Epithelial cell of proximal tubule (primary cell): ENCODE data around the gene TTYH3. TPM values are rescaled to one million over a fixed set of nuclear protein-coding genes. Genes with fewer than 3 reads are reported as not detected.
A peak's percentile ranks its signal among the peaks of the same experiment; 100 is the strongest.

ENCODE experiments used
- DNase-seq: peaks from one replicate; pipeline ENCODE4 v3.0.0-alpha.2; 2011; ENCODE audit warnings: low read depth
- H3K4me3 ChIP-seq: 2 replicates; pipeline ENCODE4 v1.5.1; 2011; ENCODE audit warnings: low read depth, mild to moderate bottlenecking, low read length
- total RNA-seq: library from RNA; depleted of rRNA; stranded (reverse); fragments of >200 nt; gene quantifications from 2 replicates; pipeline ENCODE4 v1.2.3, GENCODE V29; 2015
- TF ChIP-seq, protein P1 (sequence below): conservative IDR thresholded peaks from 2 replicates; pipeline ENCODE4 v1.5.1; 2012; ENCODE audit warnings: low read depth, mild to moderate bottlenecking, low read length

TTYH3 gene
- total RNA-seq, 1 donor from 2014 or later = 97.6 TPM

DNA sequence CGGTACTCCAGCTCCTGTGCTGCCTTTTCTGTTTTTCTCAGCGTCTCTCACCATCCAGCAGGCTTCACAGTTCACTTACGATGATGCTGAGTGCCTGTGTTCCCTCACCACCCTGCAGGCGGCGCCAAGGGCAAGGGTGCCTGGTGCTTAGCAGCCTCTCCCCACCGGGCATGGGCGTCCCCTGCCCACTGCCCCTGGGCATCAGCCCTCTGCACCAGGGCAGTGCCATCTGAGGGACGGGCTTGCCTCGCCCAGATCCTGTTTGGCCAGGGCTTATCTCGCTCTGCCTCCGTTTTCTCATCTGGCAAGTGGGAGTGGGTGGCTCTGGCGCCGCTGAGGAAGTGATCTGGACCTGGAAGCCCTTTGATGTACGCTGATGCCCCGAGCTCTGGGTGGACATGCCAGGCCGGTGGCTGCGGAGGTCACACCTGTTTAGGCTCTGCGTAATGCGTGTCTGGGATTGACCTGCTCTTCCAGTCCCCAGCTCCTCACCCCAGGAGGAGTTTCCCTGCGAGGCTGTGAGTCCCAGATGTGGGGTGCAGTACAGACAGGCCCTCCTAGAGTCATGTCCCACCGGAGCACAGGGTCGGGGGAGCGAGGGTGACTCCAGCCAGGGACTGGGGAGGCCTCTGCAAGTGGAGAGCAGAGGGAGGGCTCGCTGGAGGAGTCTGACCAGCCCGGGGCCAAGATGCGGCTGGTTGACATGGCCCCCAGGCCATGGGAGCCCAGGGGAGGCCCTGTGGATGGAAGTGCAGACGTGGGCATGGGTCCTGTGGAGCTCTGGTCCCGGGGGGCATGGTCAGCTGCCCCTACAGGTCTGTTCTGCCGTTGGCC lies 11.8 kb downstream of the TTYH3 start:
- no peak overlapping the region for H3K4me3 ChIP-seq
- DNase-seq = no peak
- TF ChIP-seq, protein P1, sequence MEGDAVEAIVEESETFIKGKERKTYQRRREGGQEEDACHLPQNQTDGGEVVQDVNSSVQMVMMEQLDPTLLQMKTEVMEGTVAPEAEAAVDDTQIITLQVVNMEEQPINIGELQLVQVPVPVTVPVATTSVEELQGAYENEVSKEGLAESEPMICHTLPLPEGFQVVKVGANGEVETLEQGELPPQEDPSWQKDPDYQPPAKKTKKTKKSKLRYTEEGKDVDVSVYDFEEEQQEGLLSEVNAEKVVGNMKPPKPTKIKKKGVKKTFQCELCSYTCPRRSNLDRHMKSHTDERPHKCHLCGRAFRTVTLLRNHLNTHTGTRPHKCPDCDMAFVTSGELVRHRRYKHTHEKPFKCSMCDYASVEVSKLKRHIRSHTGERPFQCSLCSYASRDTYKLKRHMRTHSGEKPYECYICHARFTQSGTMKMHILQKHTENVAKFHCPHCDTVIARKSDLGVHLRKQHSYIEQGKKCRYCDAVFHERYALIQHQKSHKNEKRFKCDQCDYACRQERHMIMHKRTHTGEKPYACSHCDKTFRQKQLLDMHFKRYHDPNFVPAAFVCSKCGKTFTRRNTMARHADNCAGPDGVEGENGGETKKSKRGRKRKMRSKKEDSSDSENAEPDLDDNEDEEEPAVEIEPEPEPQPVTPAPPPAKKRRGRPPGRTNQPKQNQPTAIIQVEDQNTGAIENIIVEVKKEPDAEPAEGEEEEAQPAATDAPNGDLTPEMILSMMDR = peak; percentile 34

DNA sequence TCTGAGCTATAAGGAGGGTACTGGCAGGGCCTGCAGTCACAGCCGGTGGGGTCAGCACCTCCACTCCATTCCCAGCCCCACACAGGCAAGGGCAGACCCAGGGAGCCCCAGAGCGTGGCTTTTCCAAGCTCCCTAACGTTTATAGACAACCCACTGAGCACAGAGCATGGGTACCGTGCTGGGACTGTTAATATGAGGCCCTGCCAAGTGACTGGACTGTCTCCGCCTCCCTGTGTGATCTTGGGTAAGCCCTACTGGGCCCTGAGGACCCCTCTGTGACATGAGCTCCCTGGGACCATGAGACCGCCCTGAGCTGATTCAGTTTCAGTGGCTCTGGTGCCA lies 12.4 kb downstream of the TTYH3 start:
- no peak for DNase-seq
- TF ChIP-seq, protein P1 = no peak
- no peak overlapping the region for H3K4me3 ChIP-seq

DNA sequence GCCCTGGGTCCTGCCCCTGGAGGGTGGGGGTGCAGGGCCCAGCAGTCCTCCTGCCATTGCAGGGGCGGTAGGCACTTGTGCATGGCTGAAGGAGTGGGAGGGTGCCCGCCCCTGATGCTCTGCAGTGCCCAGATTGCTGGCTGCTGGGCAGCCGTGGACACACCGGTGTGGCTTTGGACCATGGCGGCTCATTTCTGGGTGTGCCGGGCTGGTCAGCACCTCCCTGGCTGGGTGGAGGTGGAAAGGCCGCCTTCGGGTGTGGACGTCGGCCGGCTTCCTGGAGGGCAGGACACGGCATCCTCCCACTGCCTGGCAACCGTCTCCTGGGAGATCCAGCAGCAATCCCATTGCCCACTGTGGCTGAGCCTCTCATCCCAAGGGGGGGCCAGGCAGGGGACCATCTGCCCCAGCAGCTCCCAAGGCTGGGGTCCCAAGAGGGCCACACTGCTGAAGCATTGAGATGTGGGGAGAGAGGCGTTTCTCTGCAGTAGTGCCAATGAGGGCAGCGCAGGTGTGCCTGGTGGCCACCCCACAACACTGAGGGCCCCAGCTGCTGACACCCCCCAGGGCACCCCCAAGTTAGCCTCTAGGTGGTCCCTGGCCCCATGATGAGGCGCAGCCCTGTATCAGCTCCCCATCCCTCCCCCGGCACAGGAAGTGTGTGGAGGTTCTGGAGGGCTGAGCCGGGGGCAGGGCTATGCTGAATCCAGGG lies 12.9 kb downstream of the TTYH3 start:
- no peak overlapping the region for H3K4me3 ChIP-seq
- TF ChIP-seq, protein P1 = no peak
- DNase-seq = no peak

DNA sequence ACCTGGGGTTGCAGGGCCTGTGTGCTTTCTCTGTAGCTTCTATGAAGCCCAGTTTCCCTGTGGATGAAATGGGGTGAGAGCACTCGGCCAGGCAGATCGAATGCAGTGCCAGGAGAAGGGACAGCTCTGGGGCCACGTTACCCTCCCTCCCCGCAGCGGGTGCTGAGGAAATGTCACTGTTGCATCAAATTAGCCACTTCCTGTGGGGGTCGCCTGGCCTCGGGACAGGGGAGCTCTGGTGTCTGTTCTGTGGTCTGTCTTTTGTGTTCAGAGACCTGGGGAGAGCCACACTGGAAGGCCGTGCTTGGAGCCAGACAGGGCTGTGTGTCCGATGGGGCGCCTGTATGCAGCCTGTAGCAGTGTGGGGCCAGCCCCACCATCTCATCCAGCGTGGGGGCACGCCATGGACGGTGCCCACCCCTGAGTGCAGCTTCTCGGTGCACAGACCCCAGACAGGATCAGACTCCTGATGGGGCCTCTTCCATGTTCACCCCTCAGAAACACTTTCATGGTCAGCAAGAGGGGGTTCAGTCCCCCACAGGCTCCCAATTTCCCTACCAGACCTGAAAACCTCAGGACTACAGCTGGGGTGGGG lies 13.6 kb downstream of the TTYH3 start:
- TF ChIP-seq, protein P1 = no peak
- DNase-seq = no peak

DNA sequence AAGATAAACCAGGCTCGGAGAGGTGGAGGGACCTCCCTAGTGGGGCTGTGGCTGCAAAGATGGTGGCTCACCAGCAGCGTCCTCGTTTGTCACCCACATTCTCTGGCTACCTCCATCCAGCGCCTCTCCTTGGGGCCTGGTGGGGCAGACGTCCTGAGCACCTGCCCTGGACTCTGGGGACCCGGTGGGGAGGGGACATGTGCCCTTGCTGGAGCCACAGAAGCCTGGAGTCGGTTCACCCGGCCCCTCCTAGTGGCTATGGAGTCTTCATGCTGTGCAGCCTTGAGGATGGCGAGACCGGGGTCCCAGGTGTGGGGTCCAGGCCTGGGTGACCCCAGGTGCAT lies 14.5 kb downstream of the TTYH3 start:
- no peak overlapping the region for H3K4me3 ChIP-seq
- DNase-seq = no peak
- TF ChIP-seq, protein P1 = no peak

More for the DNA sequence above, 13.6 kb downstream of the TTYH3 start:
- no peak overlapping the region for H3K4me3 ChIP-seq

DNA sequence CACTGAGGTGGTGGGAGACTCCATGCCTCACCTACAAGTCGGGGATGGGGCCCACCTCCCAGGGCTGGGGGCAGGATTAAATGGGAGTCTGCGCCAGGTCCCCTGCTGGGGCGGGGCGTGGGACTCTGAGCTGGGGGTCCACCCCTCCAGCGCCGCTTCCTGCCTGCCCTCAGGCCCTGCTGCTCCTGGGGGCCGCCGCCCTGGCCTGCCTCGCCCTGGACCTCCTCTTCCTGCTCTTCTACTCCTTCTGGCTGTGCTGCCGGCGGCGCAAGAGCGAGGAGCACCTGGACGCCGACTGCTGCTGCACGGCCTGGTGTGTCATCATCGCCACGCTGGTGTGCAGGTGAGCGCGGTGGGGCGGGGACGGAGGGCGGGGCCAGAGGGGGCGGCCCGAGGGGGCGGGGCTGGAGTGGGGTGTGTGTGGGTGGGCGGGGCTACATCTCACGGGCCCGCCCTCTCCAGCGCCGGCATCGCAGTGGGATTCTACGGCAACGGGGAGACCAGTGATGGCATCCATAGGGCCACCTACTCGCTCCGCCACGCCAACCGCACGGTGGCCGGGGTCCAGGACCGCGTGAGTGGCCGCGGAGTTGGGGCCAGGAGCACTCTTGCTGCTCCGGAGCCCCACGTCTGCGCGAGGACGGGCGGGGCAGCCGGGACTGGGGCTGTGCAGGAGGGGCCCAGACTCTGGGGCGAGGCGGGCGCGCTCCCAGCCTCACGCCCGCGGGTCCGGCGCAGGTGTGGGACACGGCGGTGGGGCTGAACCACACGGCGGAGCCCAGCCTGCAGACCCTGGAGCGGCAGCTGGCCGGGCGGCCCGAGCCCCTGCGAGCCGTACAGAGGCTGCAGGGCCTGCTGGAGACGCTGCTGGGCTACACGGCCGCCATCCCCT lies 15.1 kb downstream of the TTYH3 start:
- H3K4me3 ChIP-seq = no peak overlapping the region
- TF ChIP-seq, protein P1 = no peak
- DNase-seq = no peak
